Thoracic aorta (tissue), 2 donors: ENCODE results near the gene RGL1. TPM values are rescaled to one million over a fixed set of nuclear protein-coding genes. Genes with fewer than 3 reads are reported as not detected.

Experiments
- ATAC-seq: fragments of 150-250 bp; one replicate; pipeline ENCODE4 v1.8.0; 2017; ENCODE audit warnings: low read depth; ENCODE audit not compliant: insufficient number of reproducible peaks, low FRiP score
- DNase-seq: peaks from one replicate; pipeline ENCODE4 v3.0.0-alpha.2; 2020; ENCODE audit warnings: low spot score
- H3K27ac ChIP-seq, 2 donors: fragments of 200-600 bp; sonication (generic); 1 replicate in 1 of 2; 2 replicates in 1 of 2; pipeline ENCODE4 v1.5.1; 2016; ENCODE audit warnings: mild to moderate bottlenecking in 2 of 2, moderate library complexity in 2 of 2
- H3K27me3 ChIP-seq: fragments of 200-600 bp; sonication (generic); replicated peaks from 2 replicates; pipeline ENCODE4 v1.6.0; 2016; ENCODE audit warnings: mild to moderate bottlenecking; ENCODE audit not compliant: insufficient read depth
- H3K36me3 ChIP-seq: fragments of 200-600 bp; sonication (generic); one replicate; pipeline ENCODE4 v1.5.1; 2016
- H3K4me1 ChIP-seq, 2 donors: fragments of 200-600 bp; sonication (generic); 1 replicate in 1 of 2; 2 replicates in 1 of 2; pipeline versions ENCODE4 v1.5.1 to v1.6.0; 2016; ENCODE audit warnings: low read depth in 2 of 2, mild to moderate bottlenecking in 1 of 2; ENCODE audit not compliant: control insufficient read depth in 1 of 2
- H3K4me3 ChIP-seq: fragments of 200-600 bp; sonication (generic); 2 replicates; pipeline ENCODE4 v1.5.1; 2016; ENCODE audit warnings: mild to moderate bottlenecking
- H3K9me3 ChIP-seq: fragments of 200-600 bp; sonication (generic); 2 replicates; pipeline ENCODE4 v1.5.1; 2016
- total RNA-seq, 2 donors: library from RNA; depleted of rRNA; stranded (reverse); fragments of >200 nt; gene quantifications; one replicate each; pipeline versions ENCODE4 v1.1.0 to v1.2.3, GENCODE V29; 2016
- TF ChIP-seq, protein P1 (sequence below): fragments of 200-600 bp; sonication (generic); IDR thresholded peaks from one replicate; pipeline ENCODE4 v1.5.1; 2019; ENCODE audit warnings: antibody characterized with exemption

RGL1 gene
- total RNA-seq, 2 donors from 2014 or later = 27.6 to 35.7 TPM

DNA sequence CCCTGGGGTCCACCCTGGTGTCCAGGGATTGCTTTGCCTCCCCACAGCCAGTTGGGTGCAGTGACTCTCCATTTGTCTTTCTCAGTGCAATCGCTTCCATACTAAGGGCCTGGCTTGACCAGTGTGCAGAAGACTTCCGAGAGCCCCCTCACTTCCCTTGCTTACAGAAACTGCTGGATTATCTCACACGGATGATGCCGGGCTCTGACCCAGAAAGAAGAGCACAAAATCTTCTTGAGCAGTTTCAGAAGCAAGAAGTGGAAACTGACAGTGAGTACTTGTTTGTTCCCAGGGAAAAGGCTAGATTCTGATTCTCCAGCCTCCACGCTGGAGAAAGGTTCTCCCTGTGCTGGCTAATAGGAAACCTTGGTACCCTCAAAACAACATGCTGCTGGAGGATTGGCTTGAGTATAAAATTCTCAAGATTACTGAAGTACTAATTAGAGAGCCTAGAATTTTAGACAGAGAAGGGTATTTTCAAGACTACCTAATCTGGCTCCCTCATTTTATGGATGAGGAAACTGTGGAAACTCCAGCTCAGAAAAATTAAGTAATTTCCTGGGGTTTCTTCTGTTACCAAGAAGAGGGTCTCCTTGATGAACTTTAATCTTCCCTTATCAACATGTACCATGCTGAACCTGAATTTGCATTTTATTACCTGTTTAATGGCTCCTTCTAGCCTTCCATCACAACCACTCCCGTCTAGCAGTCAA is 75.8 kb downstream of the RGL1 start:
- H3K9me3 ChIP-seq = no peaks in the 10 kb centered on the region
- H3K4me3 ChIP-seq = no peak overlapping the region
- DNase-seq (no peak), ATAC-seq (no peak)
- peak overlapping the region in 1 of 2 donors; percentile 52 for H3K27ac ChIP-seq
- no peaks in the 10 kb centered on the region for H3K27me3 ChIP-seq
- TF ChIP-seq, protein P1, sequence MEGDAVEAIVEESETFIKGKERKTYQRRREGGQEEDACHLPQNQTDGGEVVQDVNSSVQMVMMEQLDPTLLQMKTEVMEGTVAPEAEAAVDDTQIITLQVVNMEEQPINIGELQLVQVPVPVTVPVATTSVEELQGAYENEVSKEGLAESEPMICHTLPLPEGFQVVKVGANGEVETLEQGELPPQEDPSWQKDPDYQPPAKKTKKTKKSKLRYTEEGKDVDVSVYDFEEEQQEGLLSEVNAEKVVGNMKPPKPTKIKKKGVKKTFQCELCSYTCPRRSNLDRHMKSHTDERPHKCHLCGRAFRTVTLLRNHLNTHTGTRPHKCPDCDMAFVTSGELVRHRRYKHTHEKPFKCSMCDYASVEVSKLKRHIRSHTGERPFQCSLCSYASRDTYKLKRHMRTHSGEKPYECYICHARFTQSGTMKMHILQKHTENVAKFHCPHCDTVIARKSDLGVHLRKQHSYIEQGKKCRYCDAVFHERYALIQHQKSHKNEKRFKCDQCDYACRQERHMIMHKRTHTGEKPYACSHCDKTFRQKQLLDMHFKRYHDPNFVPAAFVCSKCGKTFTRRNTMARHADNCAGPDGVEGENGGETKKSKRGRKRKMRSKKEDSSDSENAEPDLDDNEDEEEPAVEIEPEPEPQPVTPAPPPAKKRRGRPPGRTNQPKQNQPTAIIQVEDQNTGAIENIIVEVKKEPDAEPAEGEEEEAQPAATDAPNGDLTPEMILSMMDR = no peak
- no peaks in the 10 kb centered on the region for H3K36me3 ChIP-seq
- H3K4me1 ChIP-seq = peaks cover 27 to 37% of the 10 kb centered on the region in 2 donors

DNA sequence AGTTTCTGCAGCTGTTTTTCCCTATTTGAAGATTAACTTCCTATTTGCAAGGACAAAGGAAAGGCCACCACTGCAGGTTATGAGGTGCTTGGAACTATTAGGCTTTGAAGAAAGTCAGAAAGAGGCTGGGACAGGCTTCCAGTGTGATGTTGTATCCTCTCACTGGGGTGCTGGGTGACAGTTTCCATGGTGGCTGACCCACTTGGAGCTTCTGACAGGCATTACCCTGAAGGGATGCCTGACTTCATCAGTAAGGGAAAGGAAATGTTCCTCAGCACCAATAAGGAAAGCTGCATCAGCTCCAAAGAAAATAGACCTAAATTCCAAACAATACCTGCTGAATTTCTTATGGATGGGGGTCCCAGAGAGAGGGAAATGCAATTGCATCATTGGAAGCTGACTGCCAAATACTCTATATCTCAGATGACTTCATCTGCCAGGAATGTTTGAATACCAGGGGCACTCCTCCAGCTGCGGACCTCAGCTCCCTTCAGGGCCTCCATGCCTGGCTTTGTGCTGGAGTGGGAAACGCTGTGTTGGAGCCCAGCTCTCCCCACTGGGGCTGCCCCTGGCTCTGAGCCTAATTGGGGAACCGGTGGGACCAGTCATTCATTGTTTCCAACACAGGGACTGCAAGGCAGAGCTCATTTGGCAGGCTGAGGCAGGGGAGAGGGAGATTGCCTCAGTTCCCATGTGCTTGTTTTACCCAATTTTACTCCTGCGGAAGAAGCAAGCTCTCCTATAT is 76.6 kb downstream of the RGL1 start:
- no peaks in the 10 kb centered on the region for H3K27me3 ChIP-seq
- H3K36me3 ChIP-seq = no peaks in the 10 kb centered on the region
- H3K4me1 ChIP-seq = peaks cover 19 to 31% of the 10 kb centered on the region in 2 donors
- H3K9me3 ChIP-seq = no peaks in the 10 kb centered on the region
- no peak for ATAC-seq
- no peak for DNase-seq
- H3K27ac ChIP-seq = peak overlapping the region in 1 of 2 donors; percentile 52
- TF ChIP-seq, protein P1 = no peak
- H3K4me3 ChIP-seq = no peak overlapping the region

DNA sequence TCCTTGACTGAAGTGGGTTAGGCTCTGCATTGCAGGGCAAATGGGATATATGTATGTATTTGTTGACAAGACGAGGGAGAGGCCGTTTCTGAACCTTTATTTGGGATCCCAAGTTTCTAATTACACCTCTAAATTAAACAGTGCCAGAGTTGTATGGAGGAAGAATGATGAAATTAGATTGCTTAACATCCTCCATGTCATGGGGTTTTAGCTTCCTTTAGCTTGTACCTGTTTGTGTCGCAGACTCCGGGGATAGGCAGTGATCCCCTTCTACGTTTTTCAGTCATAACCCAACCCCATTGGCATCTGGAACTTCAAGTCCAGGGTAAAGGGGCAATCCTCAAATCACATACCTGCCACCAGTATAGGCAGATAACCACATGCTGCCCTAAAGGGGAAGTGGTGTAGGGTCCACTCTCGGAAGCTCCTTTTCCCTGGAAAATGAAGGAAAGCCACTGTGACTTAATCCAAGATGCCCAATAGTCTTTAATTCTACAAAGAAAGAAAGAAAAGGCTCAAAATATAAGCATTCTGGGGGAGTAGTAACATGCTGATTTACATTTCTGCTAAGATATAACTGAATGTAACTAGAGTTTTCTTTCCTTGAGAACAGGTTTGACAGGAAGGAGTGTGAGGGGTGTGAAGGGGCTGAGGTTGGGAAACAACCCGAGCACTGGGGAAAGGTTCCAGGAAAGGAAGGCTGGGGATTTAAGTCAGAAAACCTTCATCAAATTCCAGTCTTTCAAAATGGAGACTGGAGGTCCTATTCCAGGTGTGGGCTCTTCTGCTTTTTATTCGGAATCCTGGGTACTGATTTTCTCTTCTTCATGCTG is 77.6 kb downstream of the RGL1 start:
- TF ChIP-seq, protein P1 = no peak
- H3K4me1 ChIP-seq = peaks cover 15 to 30% of the 10 kb centered on the region in 2 donors

DNA sequence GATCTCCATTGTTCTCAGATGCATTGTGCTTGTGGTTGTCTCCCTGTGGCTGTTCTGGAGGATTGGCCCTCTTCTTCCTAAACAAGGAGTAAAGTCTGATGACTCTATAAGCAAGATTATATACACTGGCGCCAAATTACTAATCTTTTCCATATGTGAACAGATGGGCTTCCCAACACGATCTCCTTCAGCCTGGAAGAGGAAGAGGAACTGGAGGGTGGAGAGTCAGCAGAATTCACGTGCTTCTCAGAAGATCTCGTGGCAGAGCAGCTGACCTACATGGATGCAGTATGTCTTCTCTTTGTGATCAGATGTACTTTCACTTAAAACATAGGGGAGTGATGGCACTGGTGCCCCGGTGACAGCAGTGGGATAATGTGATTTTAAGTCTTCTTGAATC is 78.7 kb downstream of the RGL1 start:
- ATAC-seq (no peak), DNase-seq (no peak)
- TF ChIP-seq, protein P1 = no peak
- H3K9me3 ChIP-seq = no peaks in the 10 kb centered on the region
- H3K36me3 ChIP-seq = no peaks in the 10 kb centered on the region
- H3K27me3 ChIP-seq = no peaks in the 10 kb centered on the region
- no peak overlapping the region for H3K27ac ChIP-seq
- peaks cover 20 to 37% of the 10 kb centered on the region in 2 donors for H3K4me1 ChIP-seq
- no peak overlapping the region for H3K4me3 ChIP-seq

More for the DNA sequence above, 77.6 kb downstream of the RGL1 start:
- ATAC-seq = no peak
- Histone ChIP-seq H3K4me3 (no peak overlapping the region), H3K27ac (peak overlapping the region in 1 of 2 donors; percentile 52), H3K36me3 (no peaks in the 10 kb centered on the region), H3K9me3 (no peaks in the 10 kb centered on the region), H3K27me3 (no peaks in the 10 kb centered on the region)
- no peak for DNase-seq

DNA sequence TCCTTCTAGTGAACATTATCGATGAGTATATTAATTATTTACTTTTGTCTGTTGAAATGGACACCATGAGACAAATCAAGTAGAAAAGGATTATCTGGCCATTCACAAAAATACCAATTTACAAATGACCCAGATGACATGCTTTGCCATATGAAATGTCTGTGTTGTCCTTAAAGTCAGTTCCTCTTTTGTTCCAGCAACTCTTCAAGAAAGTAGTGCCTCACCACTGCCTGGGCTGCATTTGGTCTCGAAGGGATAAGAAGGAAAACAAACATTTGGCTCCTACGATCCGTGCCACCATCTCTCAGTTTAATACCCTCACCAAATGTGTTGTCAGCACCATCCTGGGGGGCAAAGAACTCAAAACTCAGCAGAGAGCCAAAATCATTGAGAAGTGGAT is 79.6 kb downstream of the RGL1 start:
- ATAC-seq = no peak
- no peak for DNase-seq
- H3K27ac ChIP-seq = no peak overlapping the region
- no peak overlapping the region for H3K4me3 ChIP-seq
- H3K27me3 ChIP-seq = no peaks in the 10 kb centered on the region
- H3K4me1 ChIP-seq = peaks cover 20 to 38% of the 10 kb centered on the region in 2 donors
- TF ChIP-seq, protein P1 = no peak
- H3K9me3 ChIP-seq = no peaks in the 10 kb centered on the region
- H3K36me3 ChIP-seq = no peaks in the 10 kb centered on the region
